K562 (cell line): ENCODE measurements around the gene BAG5. TPM values are rescaled to one million over a fixed set of nuclear protein-coding genes. Genes with fewer than 3 reads are reported as not detected.

Experiments used
- ATAC-seq: fragments of 200-7000 bp; cut with Tn5 transposase; 3 replicates; pipeline ENCODE4 v1.9.1; 2020; ENCODE audit warnings: moderate library complexity
- BruUV-seq: library from RNA; stranded (reverse); fragments of 400-500 nt; replicated peaks from 2 replicates; lab custom pipeline; 2021; lab: Mats Ljungman, UMichigan
- CTCF ChIA-PET: fragments of 300-600 bp; formaldehyde crosslinking; extraction: SDS; loops from one replicate; lab custom pipeline; 2021; ENCODE audit warnings: low intra/inter-chr PET ratio; lab: Yijun Ruan, JAX
- POLR2A ChIA-PET: fragments of 300-600, 350-650 bp; sonication (Branson Sonifier 250); formaldehyde crosslinking; extraction: SDS; loops from one replicate; lab custom pipeline; 2021; ENCODE audit warnings: antibody characterized with exemption, inconsistent platforms; lab: Yijun Ruan, JAX
- DNase-seq, 4 experiments: peaks; one replicate each; pipeline versions ENCODE4 v3.0.0 to v3.0.0-alpha.2; 2011 to 2018; ENCODE audit warnings: low spot score in 3 of 4, mixed read lengths in 3 of 4; ENCODE audit errors: extremely low read depth in 1 of 4
- FAIRE-seq: peaks from 2 replicates; lab custom pipeline; 2011; peaks lifted over from hg19 to GRCh38; lab: Jason Lieb, UNC
- H2AFZ ChIP-seq: 2 replicates; pipeline ENCODE4 v1.6.0; 2011; ENCODE audit warnings: low read depth, low read length, control low read depth, inconsistent platforms
- H3K27ac ChIP-seq: fragments of 200-600 bp; 3 replicates; pipeline ENCODE4 v1.8.0; 2011; ENCODE audit warnings: low read depth, mild to moderate bottlenecking, control low read depth, inconsistent platforms, low read length, moderate library complexity, mixed read lengths; ENCODE audit errors: extremely low read depth
- H3K27me3 ChIP-seq, 2 experiments: fragments of 300-600 bp in 1 of 2; 2 replicates in 1 of 2; 3 replicates in 1 of 2; pipeline versions ENCODE4 v1.6.0 to v1.8.0; 2011; ENCODE audit warnings: inconsistent platforms in 2 of 2, low read length in 2 of 2, mild to moderate bottlenecking in 1 of 2, mixed read lengths in 1 of 2, moderate library complexity in 1 of 2; ENCODE audit not compliant: control insufficient read depth in 2 of 2, insufficient read depth in 2 of 2
- H3K36me3 ChIP-seq: fragments of 300-600 bp; 3 replicates; pipeline ENCODE4 v1.8.0; 2011; ENCODE audit warnings: mild to moderate bottlenecking, low read length, inconsistent platforms; ENCODE audit not compliant: control insufficient read depth, insufficient read depth
- H3K4me1 ChIP-seq, 2 experiments: fragments of 200-600 bp in 1 of 2; replicated peaks in 1 of 2; 2 replicates in 1 of 2; 3 replicates in 1 of 2; pipeline versions ENCODE4 v1.5.1 to v1.8.0; 2011; ENCODE audit warnings: inconsistent platforms in 2 of 2, low read length in 2 of 2, mild to moderate bottlenecking in 1 of 2, mixed read lengths in 1 of 2, moderate library complexity in 1 of 2; ENCODE audit not compliant: control insufficient read depth in 2 of 2, insufficient read depth in 2 of 2
- H3K4me2 ChIP-seq: 2 replicates; pipeline ENCODE4 v1.6.1; 2011; ENCODE audit warnings: low read length, control low read depth, inconsistent platforms, mixed read lengths; ENCODE audit not compliant: insufficient read depth
- H3K4me3 ChIP-seq: fragments of 200-600 bp; sonication (generic), shearing (Covaris generic); 2 replicates; pipeline ENCODE4 v1.5.1; 2016; ENCODE audit warnings: control low read depth, inconsistent platforms
- H3K79me2 ChIP-seq: fragments of 200-600 bp; 3 replicates; pipeline ENCODE4 v1.8.0; 2011; ENCODE audit warnings: low read length, inconsistent platforms; ENCODE audit not compliant: control insufficient read depth, insufficient read depth
- H3K9ac ChIP-seq, 2 experiments: 2 replicates each; pipeline versions ENCODE4 v1.6.0 to v1.6.1; 2011; ENCODE audit warnings: low read depth in 2 of 2, low read length in 2 of 2, control low read depth in 1 of 2, inconsistent platforms in 1 of 2, mild to moderate bottlenecking in 1 of 2, mixed read lengths in 1 of 2; ENCODE audit not compliant: insufficient read depth in 1 of 2
- H3K9me1 ChIP-seq: one replicate; pipeline ENCODE4 v1.6.0; 2011; ENCODE audit warnings: inconsistent platforms, mild to moderate bottlenecking, low read length, moderate library complexity; ENCODE audit not compliant: control insufficient read depth, insufficient read depth
- H3K9me3 ChIP-seq: replicated peaks from 2 replicates; pipeline ENCODE4 v1.5.1; 2011; ENCODE audit warnings: low read depth, low read length, inconsistent platforms; ENCODE audit not compliant: control insufficient read depth, insufficient read depth
- H4K20me1 ChIP-seq: replicated peaks from 2 replicates; pipeline ENCODE4 v1.6.1; 2011; ENCODE audit warnings: low read length, inconsistent platforms, mixed read lengths; ENCODE audit not compliant: control insufficient read depth, insufficient read depth
- ATF4 ChIP-seq: fragments of 450-650 bp; formaldehyde crosslinking; IDR thresholded peaks from 2 replicates; pipeline ENCODE4 v1.4.0; 2022; ENCODE audit warnings: mild to moderate bottlenecking, moderate library complexity
- CHD1 ChIP-seq: fragments of 200-600 bp; sonication (generic); IDR thresholded peaks from one replicate; pipeline ENCODE4 v1.6.1; 2012; ENCODE audit warnings: mild to moderate bottlenecking, moderate library complexity, low read length, inconsistent platforms
- GTF2A2 ChIP-seq: IDR thresholded peaks from 2 replicates; pipeline ENCODE4 v1.6.1; 2016; ENCODE audit warnings: mild to moderate bottlenecking, missing genetic modification characterization, missing compliant biosample characterization
- OTX1 ChIP-seq: fragments of 450-650 bp; formaldehyde crosslinking; IDR thresholded peaks from 2 replicates; pipeline ENCODE4 v1.4.0; 2022; ENCODE audit warnings: mild to moderate bottlenecking
- RAD51 ChIP-seq: fragments of 450-650 bp; IDR thresholded peaks from 2 replicates; pipeline ENCODE4 v1.7.1; 2016; ENCODE audit warnings: low read depth, mild to moderate bottlenecking, borderline replicate concordance
- SAP30 ChIP-seq: fragments of 200-600 bp; sonication (generic); IDR thresholded peaks from 2 replicates; pipeline ENCODE4 v1.6.1; 2012; ENCODE audit warnings: borderline replicate concordance, low read depth, mild to moderate bottlenecking, moderate library complexity, low read length, control low read depth, inconsistent platforms; ENCODE audit not compliant: insufficient read depth, poor library complexity, severe bottlenecking
- SMARCC2 ChIP-seq: fragments of 450-650 bp; IDR thresholded peaks from 2 replicates; pipeline ENCODE4 v1.6.1; 2017; ENCODE audit warnings: antibody characterized with exemption, moderate library complexity, mild to moderate bottlenecking, low read depth
- SP1 ChIP-seq: sonication (generic); formaldehyde crosslinking; IDR thresholded peaks from 2 replicates; pipeline ENCODE4 v1.8.1; 2022; ENCODE audit warnings: mild to moderate bottlenecking, missing genetic modification reagents
- WGBS: fragments of 100-300 bp; shearing (Covaris generic); methylation state at CpG from one replicate; pipeline ENCODE4 v1.1.6; 2016; ENCODE audit warnings: low coverage, mixed read lengths; ENCODE audit not compliant: insufficient coverage; ENCODE audit errors: missing lambda C conversion rate; 5-methylcytosine and 5-hydroxymethylcytosine counted together
- in situ Hi-C: fragments of 300-500 bp; cut with MboI; formaldehyde crosslinking; loops from 4 replicates; pipeline ENCODE4 v1.15.0; 2018; ENCODE audit warnings: inconsistent platforms, mixed read lengths
- intact Hi-C: fragments of 100-400 bp; cut with micrococcal nuclease; formaldehyde crosslinking; loops from 2 replicates; pipeline ENCODE4 v1.14.2; 2022
- polyA plus RNA-seq, 8 experiments: library from polyadenylated mRNA; depleted of rRNA in 4 of 8; stranded (reverse) in 5 of 8; unstranded in 3 of 8; fragments of >200 nt; fragmentation: Nextera tagmentation in 2 of 8; fragmentation: Illumina TruSeq in 1 of 8; extraction: Ambion mirVana in 2 of 8; extraction: Trizol in 1 of 8; gene quantifications; 2 replicates each; pipeline versions ENCODE4 v1.2.1 to v1.2.3, GENCODE V29; 2011 to 2014; ENCODE audit warnings: inconsistent platforms in 1 of 8, missing spikeins in 1 of 8
- total RNA-seq, 7 experiments: library from RNA; depleted of rRNA in 6 of 7; stranded (reverse); fragments of >200 nt in 6 of 7; fragmentation: Illumina TruSeq in 2 of 7; extraction: Trizol in 2 of 7; gene quantifications; 2 replicates each; pipeline versions ENCODE4 v1.2.1 to v1.2.3, GENCODE V29; 2011 to 2021; ENCODE audit warnings: low replicate concordance in 1 of 7
- TF ChIP-seq, protein P1 (sequence below), 3 experiments: IDR thresholded peaks in 2 of 3; conservative IDR thresholded peaks in 1 of 3; 2 replicates each; pipeline ENCODE4 v1.5.1; 2011 to 2012; ENCODE audit warnings: low read length in 3 of 3, mild to moderate bottlenecking in 3 of 3, control low read depth in 2 of 3, improper control_type of control experiment in 1 of 3, inconsistent platforms in 1 of 3, low read depth in 1 of 3, mixed read lengths in 1 of 3, moderate library complexity in 1 of 3; ENCODE audit not compliant: insufficient read depth in 2 of 3

BAG5 gene
- total and polyA plus RNA-seq, 9 of the 15 experiments (the other 6 are each of a cell fraction or from before 2014, with no cell fraction given) = 7.9 to 21.4 (median 13.2) TPM

GRCh38 chr14:103509864-103510723, 52.4 kb downstream of the BAG5 start:
- no peak for ATAC-seq
- Histone ChIP-seq H3K4me3 (no peak overlapping the region), H3K9me1 (no peaks in the 10 kb centered on the region), H3K27me3 (no peaks in the 10 kb centered on the region), H3K36me3 (peaks cover 28% of the 10 kb centered on the region; the same call in 2 of the 3 replicates), H3K9ac (no peak overlapping the region), H3K9me3 (no peaks in the 10 kb centered on the region), H4K20me1 (no peaks in the 10 kb centered on the region), H3K4me1 (peaks cover 0 to 14% of the 10 kb centered on the region in 2 experiments; a peak in 2 of 5 replicates), H2AFZ (no peak overlapping the region), H3K27ac (no peak overlapping the region), H3K79me2 (no peaks in the 10 kb centered on the region)
- WGBS = 86% methylated on average over 8 of the region's 11 CpGs
- in situ Hi-C loops = no loop called here
- intact Hi-C loops = no loop called here
- ChIA-PET CTCF (no interaction called here), POLR2A (interaction anchor here (0.6 to 2.8 kb wide), 4 partner anchors 9 to 91 kb away, joined by 3 to 12 read pairs (median 4); partner anchors contain the start of gene CKB)
- no TSS peak for BruUV-seq
- DNase-seq = no peak
- no peak for FAIRE-seq
- no peak for TF ChIP-seq CHD1
- TF ChIP-seq SP1 (CRISPR knock-in tag) = no peak
- TF ChIP-seq, protein P1, sequence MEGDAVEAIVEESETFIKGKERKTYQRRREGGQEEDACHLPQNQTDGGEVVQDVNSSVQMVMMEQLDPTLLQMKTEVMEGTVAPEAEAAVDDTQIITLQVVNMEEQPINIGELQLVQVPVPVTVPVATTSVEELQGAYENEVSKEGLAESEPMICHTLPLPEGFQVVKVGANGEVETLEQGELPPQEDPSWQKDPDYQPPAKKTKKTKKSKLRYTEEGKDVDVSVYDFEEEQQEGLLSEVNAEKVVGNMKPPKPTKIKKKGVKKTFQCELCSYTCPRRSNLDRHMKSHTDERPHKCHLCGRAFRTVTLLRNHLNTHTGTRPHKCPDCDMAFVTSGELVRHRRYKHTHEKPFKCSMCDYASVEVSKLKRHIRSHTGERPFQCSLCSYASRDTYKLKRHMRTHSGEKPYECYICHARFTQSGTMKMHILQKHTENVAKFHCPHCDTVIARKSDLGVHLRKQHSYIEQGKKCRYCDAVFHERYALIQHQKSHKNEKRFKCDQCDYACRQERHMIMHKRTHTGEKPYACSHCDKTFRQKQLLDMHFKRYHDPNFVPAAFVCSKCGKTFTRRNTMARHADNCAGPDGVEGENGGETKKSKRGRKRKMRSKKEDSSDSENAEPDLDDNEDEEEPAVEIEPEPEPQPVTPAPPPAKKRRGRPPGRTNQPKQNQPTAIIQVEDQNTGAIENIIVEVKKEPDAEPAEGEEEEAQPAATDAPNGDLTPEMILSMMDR (IDR thresholded peaks at IDR 0.05 in 2 of 3, conservative IDR thresholded peaks at IDR 0.05 in 1 of 3; ENCODE audit: insufficient read depth in 2 of 3, low read depth in 1 of 3, low read length in 3 of 3) = no peak
- TF ChIP-seq SAP30 = no peak
- TF ChIP-seq RAD51 = no peak
- no peak for TF ChIP-seq SMARCC2
- TF ChIP-seq ATF4 (CRISPR knock-in tag) = no peak
- TF ChIP-seq GTF2A2 (tag) = no peak
- TF ChIP-seq OTX1 = no peak
- TF ChIP-seq, all 486 proteins: peak for 0
- no peak overlapping the region for H3K4me2 ChIP-seq
